HG03039 (cell line): Measurements from ENCODE around the gene LRRC75B.

Source experiments
- ATAC-seq: cut with Tn5 transposase; IDR thresholded peaks from one replicate; pipeline ENCODE4 v1.9.1; 2021; ENCODE audit warnings: mild to moderate bottlenecking, moderate library complexity; ENCODE audit not compliant: unreplicated experiment

LRRC75B gene

GRCh38 chr22:24587948-24588347, 4.9 kb downstream of the LRRC75B start:
- ATAC-seq = no peak

- no peak for ATAC-seq
These were observed 5.6 kb downstream of the LRRC75B start for GRCh38 chr22:24587251-24587650.

GRCh38 chr22:24585927-24586546, 6.8 kb downstream of the LRRC75B start:
- no peak for ATAC-seq

GRCh38 chr22:24585461-24585860, 7.4 kb downstream of the LRRC75B start:
- no peak for ATAC-seq

- ATAC-seq = no peak
These were observed 7.9 kb downstream of the LRRC75B start for GRCh38 chr22:24584871-24585411.

GRCh38 chr22:24584166-24584790, 8.6 kb downstream of the LRRC75B start:
- no peak for ATAC-seq

- ATAC-seq = no peak
These were observed 9.4 kb downstream of the LRRC75B start for GRCh38 chr22:24583221-24584165.

- no peak for ATAC-seq
These were observed 10.6 kb downstream of the LRRC75B start for GRCh38 chr22:24582056-24582814.

GRCh38 chr22:24580276-24580675, 12.6 kb downstream of the LRRC75B start:
- no peak for ATAC-seq

GRCh38 chr22:24579258-24579601, 13.6 kb downstream of the LRRC75B start:
- no peak for ATAC-seq

GRCh38 chr22:24578355-24579257, 14.3 kb downstream of the LRRC75B start:
- no peak for ATAC-seq

GRCh38 chr22:24576778-24577177, 16.1 kb downstream of the LRRC75B start:
- ATAC-seq = no peak

- ATAC-seq = no peak
These were observed 21.6 kb downstream of the LRRC75B start for GRCh38 chr22:24571266-24571665.

GRCh38 chr22:24567668-24568067, 25.2 kb downstream of the LRRC75B start:
- no peak for ATAC-seq

GRCh38 chr22:24566899-24567511, 25.9 kb downstream of the LRRC75B start:
- ATAC-seq = no peak

- no peak for ATAC-seq
These were observed 27.8 kb downstream of the LRRC75B start for GRCh38 chr22:24565077-24565476.

GRCh38 chr22:24564376-24565058, 28.4 kb downstream of the LRRC75B start:
- no peak for ATAC-seq

- no peak for ATAC-seq
These were observed 29.6 kb downstream of the LRRC75B start for GRCh38 chr22:24563246-24563645.

GRCh38 chr22:24559471-24559870, 33.4 kb downstream of the LRRC75B start:
- ATAC-seq = no peak
